ENCODE data around the gene CDC14B. TPM values are rescaled to one million over a fixed set of nuclear protein-coding genes. Genes with fewer than 3 reads are reported as not detected.

Gene CDC14B
- total RNA-seq, 1 experiment from 2014 or later, result 5.2 TPM

DNA sequence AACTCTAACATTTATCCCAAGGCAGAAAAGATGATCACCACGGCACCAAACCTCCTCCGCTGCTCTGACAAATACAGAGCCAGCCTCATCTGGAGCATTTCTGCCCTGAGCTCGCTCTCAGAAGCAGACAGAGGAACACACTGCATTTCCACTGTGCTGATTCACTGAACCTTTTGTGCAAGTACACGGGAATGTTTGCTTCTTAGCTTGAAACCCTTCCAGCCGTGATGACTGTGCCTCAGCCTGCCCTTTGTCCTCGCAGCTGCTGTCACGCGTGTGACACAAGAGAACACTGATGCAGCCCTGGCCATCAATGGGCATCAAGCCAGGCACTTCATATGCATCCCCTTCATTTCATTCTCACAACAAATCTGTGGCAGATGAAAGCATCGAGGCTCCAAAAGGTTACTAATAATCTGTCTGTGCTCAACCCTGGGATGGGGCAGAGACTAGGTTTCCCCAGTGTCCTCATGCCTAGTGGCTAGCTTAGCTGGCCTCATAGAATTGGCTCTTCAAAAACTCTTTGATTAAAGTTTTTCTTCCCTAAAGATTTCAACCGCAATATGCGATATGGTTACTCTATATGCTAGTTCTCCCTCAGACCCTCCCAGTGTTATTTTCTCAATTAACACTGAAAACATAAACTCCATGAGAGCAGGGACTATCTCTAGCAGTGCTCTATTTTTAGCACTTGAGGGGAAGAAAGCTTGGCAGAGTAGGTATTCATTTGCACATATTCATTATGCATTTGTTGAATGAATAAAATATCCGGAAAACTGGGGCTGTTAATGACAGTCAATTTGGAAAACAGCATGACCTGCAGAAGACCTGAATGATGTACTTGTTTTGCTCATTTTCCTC lies 7.3 kb downstream of the CDC14B start:
- H3K9me3 ChIP-seq (ENCODE audit: low read depth, low read length, poor library complexity, severe bottlenecking), result no peaks in the 10 kb centered on the region
- no peak overlapping the region for H3K4me3 ChIP-seq (ENCODE audit: low read depth, low read length, poor library complexity, severe bottlenecking)
- peak; percentile 53 for DNase-seq (ENCODE audit: low spot score)
- no peak overlapping the region for H3K27ac ChIP-seq (ENCODE audit: low read depth, low read length, poor library complexity, severe bottlenecking)
- CTCF ChIA-PET, result no interaction called here
- no peak for TF ChIP-seq EZH2 (IDR thresholded peaks at IDR 0.05; ENCODE audit: borderline replicate concordance, low read depth, low read length, poor library complexity, severe bottlenecking)
- TF ChIP-seq CTCF (conservative IDR thresholded peaks at IDR 0.05; ENCODE audit: low read depth, low read length), result no peak
- POLR2A ChIA-PET (ENCODE audit: low non-redundant PET), result no interaction called here
- peaks cover 18% of the 10 kb centered on the region for H3K4me1 ChIP-seq (ENCODE audit: insufficient read depth, low read length, poor library complexity, severe bottlenecking)
- BruUV-seq (replicated peaks), result no TSS peak
- intact Hi-C loops (cut with micrococcal nuclease; ENCODE audit: unreplicated experiment), result no loop called here
- no peaks in the 10 kb centered on the region for H3K27me3 ChIP-seq (replicated peaks; ENCODE audit: insufficient read depth, low read depth, low read length, poor library complexity)
- no peaks in the 10 kb centered on the region for H3K36me3 ChIP-seq (ENCODE audit: insufficient read depth, low read length, poor library complexity, severe bottlenecking)

GRCh38 chr9:96611302-96611701 lies 8.3 kb downstream of the CDC14B start:
- CTCF ChIA-PET, result no interaction called here
- no peak for TF ChIP-seq EZH2 (IDR thresholded peaks at IDR 0.05; ENCODE audit: borderline replicate concordance, low read depth, low read length, poor library complexity, severe bottlenecking)
- TF ChIP-seq CTCF (conservative IDR thresholded peaks at IDR 0.05; ENCODE audit: low read depth, low read length), result no peak
- Histone ChIP-seq H3K27me3 (replicated peaks; ENCODE audit: insufficient read depth, low read depth, low read length, poor library complexity) (no peaks in the 10 kb centered on the region), H3K4me3 (ENCODE audit: low read depth, low read length, poor library complexity, severe bottlenecking) (no peak overlapping the region), H3K27ac (ENCODE audit: low read depth, low read length, poor library complexity, severe bottlenecking) (no peak overlapping the region), H3K36me3 (ENCODE audit: insufficient read depth, low read length, poor library complexity, severe bottlenecking) (no peaks in the 10 kb centered on the region), H3K4me1 (ENCODE audit: insufficient read depth, low read length, poor library complexity, severe bottlenecking) (peaks cover 18% of the 10 kb centered on the region), H3K9me3 (ENCODE audit: low read depth, low read length, poor library complexity, severe bottlenecking) (no peaks in the 10 kb centered on the region)
- intact Hi-C loops (cut with micrococcal nuclease; ENCODE audit: unreplicated experiment), result no loop called here
- POLR2A ChIA-PET (ENCODE audit: low non-redundant PET), result no interaction called here
- DNase-seq (ENCODE audit: low spot score), result no peak
- no TSS peak for BruUV-seq (replicated peaks)

DNA sequence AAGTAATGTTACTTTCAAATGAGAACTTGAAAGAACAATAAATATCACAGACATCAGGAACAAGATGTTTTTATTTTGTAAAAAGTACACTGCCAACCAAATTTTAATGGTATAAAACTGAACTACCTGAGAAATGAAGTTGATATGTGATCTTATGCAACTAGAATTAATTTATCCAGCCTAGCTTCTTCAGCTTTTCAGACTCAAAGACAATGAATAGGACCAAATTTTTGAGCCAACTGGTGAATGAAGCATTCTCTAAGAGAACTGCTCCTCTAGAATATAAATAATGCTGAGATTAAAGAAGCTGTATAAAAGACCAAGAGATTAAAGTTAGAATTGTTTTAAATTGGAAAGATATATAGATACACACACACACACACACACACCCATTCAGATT lies 9.9 kb downstream of the CDC14B start:
- ChIA-PET CTCF (no interaction called here), POLR2A (ENCODE audit: low non-redundant PET) (no interaction called here)
- no peak overlapping the region for H3K27ac ChIP-seq (ENCODE audit: low read depth, low read length, poor library complexity, severe bottlenecking)
- no peaks in the 10 kb centered on the region for H3K9me3 ChIP-seq (ENCODE audit: low read depth, low read length, poor library complexity, severe bottlenecking)
- DNase-seq (ENCODE audit: low spot score), result no peak
- intact Hi-C loops (cut with micrococcal nuclease; ENCODE audit: unreplicated experiment), result no loop called here
- TF ChIP-seq EZH2 (IDR thresholded peaks at IDR 0.05; ENCODE audit: borderline replicate concordance, low read depth, low read length, poor library complexity, severe bottlenecking), result no peak
- no peak for TF ChIP-seq CTCF (conservative IDR thresholded peaks at IDR 0.05; ENCODE audit: low read depth, low read length)
- peaks cover 18% of the 10 kb centered on the region for H3K4me1 ChIP-seq (ENCODE audit: insufficient read depth, low read length, poor library complexity, severe bottlenecking)
- no peaks in the 10 kb centered on the region for H3K27me3 ChIP-seq (replicated peaks; ENCODE audit: insufficient read depth, low read depth, low read length, poor library complexity)
- no peak overlapping the region for H3K4me3 ChIP-seq (ENCODE audit: low read depth, low read length, poor library complexity, severe bottlenecking)
- H3K36me3 ChIP-seq (ENCODE audit: insufficient read depth, low read length, poor library complexity, severe bottlenecking), result no peaks in the 10 kb centered on the region
- no TSS peak for BruUV-seq (replicated peaks)

Measured in A673 (cell line).